ENCODE results near the gene PRM1.

PRM1 gene

GRCh38 chr16:11252482-11252931 is 28.6 kb downstream of the PRM1 start:
- no peak for DNase-seq

DNA sequence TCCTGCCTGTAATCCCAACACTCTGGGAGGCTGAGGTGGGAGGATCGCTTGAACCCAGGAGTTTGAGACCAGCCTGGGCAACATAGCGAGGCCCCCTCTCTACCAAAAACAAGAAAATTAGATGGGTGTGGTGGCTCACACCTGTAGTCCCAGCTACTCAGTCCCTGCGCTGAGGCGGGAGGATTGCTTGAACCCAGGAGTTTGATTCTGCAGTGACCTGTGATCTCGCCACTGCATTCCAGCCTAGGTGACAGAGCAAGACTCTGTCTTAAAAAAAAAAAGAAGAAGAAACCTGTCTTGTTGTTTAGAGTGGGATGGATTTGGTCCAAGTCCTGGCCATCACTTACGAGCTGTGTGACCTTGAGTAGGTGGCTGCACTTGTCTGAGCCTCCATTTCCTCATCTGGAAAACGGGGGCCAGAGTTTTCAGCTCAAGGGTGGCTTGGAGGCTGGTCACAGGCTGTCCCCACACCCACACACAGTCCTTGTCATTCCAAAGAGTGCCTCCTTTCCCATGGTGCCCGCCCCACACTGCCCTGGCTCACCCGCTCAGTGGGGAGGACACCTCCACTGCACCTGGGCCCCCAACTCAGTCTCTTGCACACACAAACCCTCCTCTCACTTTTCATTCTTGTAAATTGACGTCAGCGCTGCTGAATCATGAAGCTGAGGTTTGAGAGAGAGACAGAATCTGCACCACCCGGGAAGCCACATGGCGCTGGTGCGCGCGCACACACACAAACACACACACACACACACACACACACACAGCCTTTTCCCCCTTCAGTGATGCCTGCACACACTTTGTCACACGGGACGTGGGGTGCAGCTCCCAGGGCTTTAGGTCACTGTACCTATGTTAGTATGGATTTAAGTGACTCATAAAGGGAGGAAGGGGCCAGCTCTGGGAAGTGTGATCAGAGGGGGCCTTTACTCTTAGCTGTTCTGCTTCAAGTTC is 29.3 kb downstream of the PRM1 start:
- peak in 1 of 2 donors; percentile 35 for DNase-seq

- DNase-seq, result no peak
Measured at GRCh38 chr16:11250786-11251524, 30.2 kb downstream of the PRM1 start.

DNA sequence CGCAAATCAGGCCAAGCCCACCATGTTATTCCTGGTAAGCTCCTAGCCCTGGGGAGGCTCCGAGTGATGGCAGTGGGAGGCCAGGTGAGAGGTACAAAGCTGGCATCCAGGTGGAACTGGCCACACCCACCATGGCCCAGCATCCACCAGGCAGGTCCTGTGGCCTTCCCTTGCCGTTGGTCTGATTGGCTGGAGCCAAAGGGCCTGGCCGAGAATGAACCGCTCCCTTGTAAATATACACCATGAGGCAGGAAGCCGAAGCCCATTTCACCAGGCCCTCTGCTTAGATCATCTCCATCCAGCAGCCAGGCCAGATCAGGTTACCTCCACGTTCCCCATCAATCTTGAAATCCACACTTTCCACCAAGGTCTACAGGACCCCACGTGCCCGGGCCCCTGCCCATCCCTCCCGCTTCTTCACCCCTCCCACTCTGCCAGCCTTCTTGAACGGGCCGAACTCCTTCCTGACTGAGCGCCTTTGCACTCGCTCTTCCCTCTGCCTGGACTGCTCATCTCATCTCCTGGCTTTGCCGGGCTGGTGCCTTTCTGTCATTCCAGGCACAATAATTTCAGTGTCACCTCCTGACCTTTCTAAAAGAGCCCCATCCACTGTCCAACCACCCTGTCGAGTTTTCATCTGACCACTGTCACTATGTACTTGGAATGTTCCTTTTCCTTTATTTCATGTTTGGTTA is 30.9 kb downstream of the PRM1 start:
- DNase-seq, result no peak

DNA sequence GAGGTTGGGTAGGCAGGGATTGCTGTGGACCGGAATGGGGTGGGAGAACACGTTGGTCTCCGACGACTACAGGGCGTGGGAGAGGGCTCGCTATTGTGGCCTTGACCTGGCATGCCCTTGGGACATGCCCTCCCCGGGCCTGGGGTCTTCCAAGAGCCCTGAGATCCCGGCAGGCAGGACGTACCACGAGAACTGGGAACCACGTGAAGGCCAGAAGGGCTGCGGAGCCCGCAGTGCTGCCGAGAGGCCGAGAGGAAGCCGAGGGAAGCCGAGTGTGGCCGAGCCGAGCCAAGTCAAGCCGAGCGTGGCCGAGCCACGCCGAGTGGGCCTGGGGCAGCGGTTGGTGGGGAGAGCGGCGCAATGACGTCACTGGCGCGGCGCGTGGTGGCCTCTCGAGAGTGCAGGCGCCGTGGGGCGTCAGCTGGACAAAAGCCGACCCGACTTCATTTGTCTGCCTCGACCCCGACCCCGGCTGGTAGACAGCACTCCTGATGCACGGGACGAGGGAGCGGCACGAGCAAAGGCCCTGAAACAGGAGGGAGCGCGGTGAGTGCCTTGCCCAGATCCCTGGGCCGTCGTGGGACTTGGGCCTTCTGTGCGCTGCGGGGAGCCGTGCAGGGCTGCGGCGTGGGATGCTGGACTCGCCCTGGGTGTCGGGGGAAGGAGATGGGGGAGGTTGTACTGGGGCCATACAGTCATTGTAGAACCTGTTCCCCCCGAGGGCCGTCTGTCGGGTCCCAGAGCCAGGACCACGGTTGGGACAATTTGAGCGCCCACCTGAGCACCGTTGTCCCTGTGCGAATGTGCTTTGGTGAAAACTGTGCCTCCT is 31.7 kb downstream of the PRM1 start:
- no peak for DNase-seq

- no peak for DNase-seq
Measured at GRCh38 chr16:11248133-11248532, 33.0 kb downstream of the PRM1 start.

DNA sequence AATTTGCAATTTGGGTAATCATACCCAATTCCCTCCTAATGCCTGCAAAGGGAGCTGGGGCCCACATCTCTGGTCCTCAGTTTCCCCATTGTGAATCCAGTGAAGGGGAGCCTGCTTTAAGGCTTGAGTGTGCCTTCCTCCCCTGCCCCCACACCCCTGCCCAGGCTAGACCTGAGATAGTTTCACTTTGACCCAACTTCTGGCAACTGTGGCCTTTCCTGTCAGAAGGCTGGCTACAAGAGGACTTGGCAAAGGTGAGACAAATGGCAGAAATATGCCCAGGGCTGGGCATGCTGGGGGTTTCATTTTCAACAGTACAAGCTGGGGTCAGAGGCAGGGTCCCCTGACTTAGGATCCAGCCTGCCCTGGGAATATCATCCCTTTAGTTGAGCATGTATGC is 35.1 kb downstream of the PRM1 start:
- DNase-seq, result no peak

DNA sequence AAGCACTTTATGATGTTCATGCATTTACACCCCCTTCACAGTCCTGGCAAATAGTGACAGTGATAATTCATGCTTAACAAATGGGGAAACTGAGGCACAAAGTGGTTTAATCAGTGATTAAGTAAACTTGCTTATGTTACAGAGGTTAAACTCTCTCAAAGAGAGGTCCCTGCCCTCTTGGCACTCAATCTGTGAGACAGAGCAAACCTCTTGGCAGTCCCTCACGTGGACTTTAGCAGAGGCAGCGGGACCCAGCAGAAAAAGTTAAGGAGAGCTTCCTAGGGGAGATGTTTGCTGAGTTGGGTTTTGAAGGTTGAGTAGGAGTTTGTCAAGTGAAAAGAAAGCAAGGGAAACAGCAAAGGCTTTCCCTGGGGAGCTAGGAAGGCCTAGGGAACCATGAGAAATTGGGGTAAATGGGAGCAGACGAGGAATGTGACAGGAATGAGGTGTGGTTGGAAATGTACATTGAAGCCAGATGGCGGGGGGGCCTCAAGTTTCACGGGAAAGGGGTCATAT is 35.9 kb downstream of the PRM1 start:
- DNase-seq, result no peak

- no peak for DNase-seq
Measured at GRCh38 chr16:11242658-11243057, 38.5 kb downstream of the PRM1 start.

GRCh38 chr16:11241480-11242204 is 39.5 kb downstream of the PRM1 start:
- DNase-seq, result no peak

DNA sequence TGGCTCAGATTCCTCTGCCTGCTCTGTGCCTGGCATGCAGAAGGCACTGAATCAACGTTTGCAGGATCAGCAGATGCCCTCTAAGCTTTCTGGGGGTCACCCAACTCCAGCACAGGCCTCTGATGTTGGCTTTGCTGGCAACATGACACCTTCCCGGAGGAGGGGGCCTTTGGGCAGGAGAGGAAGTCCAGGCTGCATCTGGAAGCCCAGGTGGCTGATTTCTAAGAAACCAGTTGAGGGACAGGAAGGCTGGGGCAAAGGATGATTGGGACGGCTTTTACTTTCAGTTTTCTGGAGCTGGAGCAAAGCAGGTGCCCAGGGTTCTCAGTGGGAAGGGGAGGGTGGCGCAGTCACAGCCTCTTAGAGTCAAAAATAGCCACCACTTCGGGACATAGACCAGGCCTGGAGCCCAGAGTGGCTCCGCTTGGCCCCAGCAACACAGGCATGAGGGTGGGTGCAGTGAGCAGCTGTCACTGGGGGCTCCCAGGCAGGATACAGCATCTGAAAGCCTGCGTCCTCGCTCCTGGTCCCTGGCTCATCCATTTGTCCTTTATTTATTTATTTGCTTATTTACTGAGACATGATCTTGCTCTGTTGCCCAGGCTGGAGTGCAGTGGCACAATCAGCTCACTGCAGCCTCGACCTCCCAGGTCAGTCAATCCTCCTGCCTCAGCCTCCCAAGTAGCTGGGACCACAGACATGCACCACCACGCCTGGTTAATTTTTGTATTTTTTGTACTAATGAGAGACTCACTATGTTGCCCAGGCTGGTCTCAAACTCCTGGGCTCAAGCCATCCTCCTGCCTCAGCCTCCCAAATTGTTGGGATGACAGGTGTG is 40.3 kb downstream of the PRM1 start:
- no peak for DNase-seq

DNA sequence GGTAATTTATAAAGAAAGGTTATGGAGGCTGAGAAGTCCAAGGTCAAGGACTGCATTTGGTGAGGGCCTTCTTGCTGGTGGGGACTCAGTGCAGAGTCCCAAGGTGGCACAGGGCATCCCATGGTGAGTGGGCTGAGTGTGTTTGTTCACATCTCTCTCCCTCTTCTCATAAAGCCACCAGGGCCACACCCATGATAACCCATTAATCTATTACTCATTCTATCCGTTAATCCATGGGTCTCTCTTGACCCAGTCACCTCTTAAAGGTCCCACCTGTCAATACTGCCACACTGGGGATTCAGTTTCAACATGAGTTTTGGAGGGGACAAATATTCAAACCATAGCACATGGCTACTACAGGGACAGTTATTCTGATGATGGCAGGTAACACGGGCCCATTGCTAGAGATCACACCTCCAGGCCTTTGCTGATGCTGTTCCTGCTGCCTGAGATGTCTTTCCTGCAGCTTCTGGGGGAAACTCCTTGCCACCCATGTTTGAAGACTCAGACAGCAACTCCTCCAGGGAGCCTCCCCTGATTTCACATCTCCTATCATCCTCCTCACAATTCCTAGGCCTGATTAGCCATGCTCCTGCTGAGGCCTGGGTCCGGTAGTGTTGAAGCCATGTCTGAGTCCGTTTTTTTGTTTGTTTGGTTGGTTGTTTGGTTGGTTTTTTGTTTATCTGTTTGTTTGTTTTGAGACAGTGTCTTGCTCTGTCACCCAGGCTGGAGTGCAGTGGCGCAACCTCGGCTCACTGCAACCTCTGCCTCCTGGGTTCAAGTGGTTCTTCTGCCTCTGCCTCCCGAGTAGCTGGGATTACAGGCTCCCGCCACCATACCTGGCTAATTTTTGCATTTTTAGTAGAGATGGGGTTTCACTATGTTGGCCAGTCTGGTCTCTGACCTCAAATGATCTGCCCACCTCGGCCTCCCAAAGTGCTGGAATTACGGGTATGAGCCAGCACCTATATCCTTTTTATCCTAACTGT is 41.2 kb downstream of the PRM1 start:
- DNase-seq, result no peak

- no peak for DNase-seq
Measured at GRCh38 chr16:11238272-11239202, 42.6 kb downstream of the PRM1 start.

GRCh38 chr16:11236461-11237254 is 44.5 kb downstream of the PRM1 start:
- peak; percentile 97 to 98 for DNase-seq

- peak in 1 of 2 donors; percentile 12 for DNase-seq
Measured at GRCh38 chr16:11235703-11235991, 45.5 kb downstream of the PRM1 start.

DNA sequence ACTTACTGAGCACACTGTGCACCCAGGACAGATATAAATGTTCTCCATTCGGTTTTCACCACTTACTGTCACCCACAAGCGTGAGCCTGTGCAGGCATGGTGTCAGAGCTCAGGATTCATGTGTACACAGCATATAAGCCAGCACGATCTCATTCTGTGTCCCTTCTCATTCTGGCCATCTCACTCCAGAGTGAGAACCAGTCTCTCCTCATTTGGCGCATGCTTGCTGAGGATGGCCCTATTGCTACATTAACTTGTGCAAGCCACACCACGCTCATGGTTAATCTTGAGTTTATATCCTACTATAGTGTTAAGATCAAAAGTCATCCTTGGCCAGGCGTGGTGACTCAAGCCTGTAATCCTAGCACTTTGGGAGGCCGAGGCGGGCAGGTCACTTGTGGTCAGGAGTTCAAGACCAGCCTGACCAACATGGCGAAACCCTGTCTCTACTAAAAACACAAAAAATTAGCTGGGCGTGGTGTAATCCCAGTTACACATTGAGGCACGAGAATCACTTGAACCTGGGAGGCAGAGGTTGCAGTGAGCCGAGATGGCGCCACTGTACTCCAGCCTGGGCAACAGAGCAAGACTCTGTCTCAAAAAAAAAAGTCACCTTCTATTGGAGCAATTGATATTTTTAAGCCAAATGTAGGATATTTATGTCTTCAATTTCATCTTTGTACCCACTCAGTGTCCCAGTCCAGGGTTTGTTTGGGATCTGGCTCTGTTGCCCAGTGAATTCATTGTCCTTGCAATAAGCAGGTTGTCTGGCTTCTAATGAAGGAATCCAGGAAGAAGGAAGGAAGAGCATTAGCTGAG is 46.0 kb downstream of the PRM1 start:
- DNase-seq, result peak; percentile 81 to 92
